ENCODE measurements around the gene MEIOB.
"Not testable (repeated sequence)": the region's sequence is repeated elsewhere in the genome, so short reads cannot be mapped to it uniquely, and the experiment has no call there.

Gene MEIOB

GRCh38 chr16:1809281-1809801, 62.6 kb downstream of the MEIOB start:
- no peak for DNase-seq

- no peak for DNase-seq
Observed at GRCh38 chr16:1808691-1809090, 63.3 kb downstream of the MEIOB start.

- DNase-seq: no peak
Observed at GRCh38 chr16:1807626-1808025, 64.3 kb downstream of the MEIOB start.

DNA sequence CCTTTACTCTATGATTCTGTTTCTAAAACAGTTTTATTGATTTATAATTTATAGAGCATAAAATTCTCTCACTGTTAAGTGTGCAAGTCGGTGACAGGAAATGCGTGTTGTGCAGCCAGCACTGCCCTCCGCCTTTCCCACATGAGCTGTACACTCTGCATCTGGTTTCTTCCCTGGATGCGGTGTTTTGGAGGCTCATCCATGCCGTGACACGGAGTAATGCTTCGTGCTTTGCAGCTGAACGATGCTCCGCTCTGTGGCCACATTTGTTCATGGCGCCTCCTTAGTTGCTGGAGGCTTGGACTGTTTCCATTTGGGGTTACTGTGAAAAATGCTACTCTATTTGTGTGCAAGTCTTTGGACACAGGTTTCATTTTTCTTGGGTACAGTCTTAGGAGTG, 71.3 kb downstream of the MEIOB start:
- no peak for DNase-seq

DNA sequence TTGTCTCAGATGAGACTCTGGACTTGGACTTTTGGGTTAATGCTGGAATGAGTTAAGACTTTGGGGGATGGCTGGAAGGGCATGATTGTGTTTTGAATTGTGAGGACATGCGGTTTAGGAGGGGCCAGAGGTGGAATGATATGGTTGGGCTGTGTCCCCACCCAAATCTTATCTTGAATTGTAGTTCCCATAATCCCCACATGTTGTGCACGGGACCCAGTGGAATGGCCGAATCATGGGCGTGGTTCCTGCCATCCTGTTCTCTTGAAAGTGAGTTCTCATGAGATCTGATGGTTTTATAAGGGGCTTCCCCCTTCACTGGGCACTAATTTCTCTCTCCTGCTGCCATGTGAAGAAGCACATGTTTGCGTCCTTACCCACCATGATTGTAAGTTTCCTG, 72.7 kb downstream of the MEIOB start:
- DNase-seq: not testable (repeated sequence)

DNA sequence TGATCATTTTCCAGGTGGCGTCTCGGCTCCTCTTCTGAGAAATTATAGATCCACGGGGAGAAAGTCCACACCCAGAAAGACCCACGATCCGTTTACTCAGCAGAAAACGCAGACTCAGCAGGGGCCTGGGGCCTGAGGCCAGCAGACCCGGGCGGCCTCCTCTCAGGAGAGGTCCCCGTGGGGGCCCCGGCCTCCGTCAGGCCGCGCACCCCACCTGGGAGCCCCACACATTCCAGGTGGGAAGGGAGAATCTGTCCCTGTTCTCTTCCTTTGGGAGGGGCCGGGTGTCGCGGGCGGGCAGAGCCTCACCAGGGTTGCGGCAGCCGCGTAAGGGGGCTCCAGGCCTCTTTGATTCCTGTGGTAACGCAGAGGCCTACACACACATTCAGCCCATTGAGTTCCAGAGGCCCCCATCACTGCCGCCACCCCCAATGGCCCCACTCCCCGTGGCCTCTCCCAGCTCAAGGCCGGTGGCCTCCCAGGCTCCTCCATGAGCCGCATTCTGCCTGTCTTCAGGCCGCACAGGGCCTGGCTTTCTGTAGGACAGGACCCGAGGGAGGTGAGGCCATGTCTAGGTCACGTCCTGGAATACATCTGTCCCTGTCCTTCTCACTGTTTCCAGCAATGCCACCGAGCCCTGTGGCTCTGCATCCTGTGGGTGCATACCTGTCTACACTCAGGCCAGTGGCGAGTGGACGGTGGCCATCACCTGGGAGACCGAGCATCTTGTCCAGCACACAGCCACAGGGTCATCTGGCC, 76.9 kb downstream of the MEIOB start:
- DNase-seq: no peak

DNA sequence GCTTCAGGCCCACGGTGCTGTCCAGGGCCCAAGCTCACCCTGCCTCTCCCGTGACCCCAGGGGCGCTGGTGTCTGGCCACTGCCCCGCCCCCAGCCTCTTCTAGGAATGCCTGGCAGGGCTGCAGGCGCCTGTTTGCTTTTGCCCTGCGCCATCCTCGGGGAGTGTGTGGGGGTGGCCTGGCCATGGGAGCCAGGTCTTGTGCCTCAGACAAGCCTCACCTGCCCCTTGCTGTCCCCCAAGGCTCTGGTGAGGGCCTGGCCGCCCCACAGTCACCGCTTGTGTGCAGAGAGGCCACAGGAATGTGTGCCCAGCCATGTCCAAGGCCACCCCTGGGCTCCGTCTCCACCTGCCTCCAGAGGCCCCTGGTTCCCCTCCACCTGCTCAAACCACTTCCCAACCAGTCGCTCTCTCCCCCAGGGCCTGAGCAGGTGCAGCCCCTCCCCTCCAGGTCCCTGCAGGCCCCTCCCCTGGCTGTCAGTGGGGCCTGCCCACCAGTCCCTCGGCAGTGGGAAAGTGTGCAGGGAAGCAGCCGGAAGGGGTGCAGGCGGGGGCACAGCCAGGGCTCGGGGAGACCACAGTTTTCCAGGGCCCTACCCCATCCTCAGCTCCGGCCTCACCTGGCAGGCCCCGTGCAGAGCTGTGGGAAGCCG, 77.6 kb downstream of the MEIOB start:
- DNase-seq: no peak

GRCh38 chr16:1793578-1794220, 78.3 kb downstream of the MEIOB start, which contains the start of gene IGFALS:
TSS of gene IGFALS (minus strand) at chr16:1793705. CDS start at chr16:1793652, 53 bp downstream.
- DNase-seq: no peak

DNA sequence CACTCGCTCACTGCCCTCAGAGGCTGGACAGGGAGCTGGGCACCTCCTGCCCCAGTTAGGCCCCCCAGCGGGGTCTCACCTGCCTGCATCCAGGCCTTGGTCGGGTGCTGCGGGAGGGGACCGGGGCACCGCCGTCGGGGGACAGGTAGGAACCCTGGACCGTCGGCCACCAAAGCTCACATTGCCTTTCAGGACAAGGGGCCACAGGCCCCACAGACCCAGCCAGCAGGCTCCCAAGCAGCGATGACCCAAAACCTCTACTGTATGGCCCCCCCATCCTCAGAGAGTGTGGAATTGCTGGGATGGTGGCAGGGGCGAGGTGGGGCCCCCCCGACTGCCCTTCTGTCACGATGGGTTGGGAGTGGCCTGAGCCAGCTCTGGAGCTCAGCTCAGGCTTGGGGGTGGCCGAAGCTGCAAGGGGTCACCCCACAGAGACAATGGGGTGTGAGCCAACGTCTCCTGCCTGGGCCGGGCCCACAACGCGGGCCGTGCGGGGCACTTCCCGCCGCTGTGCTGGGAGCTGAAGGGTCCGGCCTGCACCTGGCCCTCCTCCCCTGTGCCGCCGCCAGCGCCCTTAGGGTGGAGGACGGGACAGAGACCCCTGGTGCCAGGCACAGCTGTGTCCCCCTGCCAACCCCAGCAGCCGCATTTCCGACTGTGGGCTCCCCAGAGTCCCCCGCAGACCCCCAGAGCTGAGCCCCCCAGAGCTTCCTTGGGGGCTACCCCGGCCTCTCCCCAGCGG, 79.0 kb downstream of the MEIOB start:
- no peak for DNase-seq

DNA sequence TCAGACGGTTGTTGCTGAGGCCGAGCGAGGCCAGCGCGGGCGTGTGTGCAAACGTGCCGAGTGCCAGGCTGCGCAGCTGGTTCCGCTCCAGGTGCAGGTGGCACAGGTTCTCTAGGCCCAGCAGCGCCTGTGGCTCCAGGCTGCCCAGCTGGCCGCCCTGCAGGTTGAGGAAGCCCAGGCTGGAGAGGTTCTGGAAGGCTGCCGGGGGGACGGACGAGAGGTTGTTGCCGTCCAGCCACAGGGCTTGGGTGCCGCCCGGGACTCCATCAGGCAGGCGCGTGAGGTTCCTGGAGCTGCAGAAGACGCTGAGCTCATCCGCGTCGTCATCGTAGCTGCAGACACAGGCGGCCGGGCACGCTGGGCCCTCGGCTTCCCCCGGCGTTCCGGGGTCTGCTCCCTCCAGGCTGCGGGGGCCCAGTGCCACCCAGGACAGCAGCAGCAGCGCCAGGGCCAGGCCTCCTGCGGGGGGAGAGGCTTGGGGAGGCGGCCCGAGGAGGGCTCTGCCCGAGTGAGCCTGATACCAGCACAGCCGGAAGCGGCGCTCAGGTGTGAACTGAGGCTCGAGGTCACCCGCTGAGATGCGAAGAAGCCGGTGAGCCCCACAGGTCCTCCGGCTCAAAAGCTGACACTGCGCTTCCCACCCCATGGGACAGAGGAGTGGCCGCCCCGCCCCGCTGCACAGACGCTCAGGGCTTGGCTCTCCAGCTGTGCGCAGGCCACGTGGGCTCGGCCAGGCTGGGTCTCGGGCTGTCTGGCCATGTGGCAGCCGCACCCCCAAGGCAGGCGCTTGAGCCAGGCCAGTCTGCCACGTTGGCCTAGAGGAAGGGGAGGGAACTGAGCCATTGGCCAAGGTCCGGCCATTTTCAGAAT, 79.8 kb downstream of the MEIOB start:
- no peak for DNase-seq

DNA sequence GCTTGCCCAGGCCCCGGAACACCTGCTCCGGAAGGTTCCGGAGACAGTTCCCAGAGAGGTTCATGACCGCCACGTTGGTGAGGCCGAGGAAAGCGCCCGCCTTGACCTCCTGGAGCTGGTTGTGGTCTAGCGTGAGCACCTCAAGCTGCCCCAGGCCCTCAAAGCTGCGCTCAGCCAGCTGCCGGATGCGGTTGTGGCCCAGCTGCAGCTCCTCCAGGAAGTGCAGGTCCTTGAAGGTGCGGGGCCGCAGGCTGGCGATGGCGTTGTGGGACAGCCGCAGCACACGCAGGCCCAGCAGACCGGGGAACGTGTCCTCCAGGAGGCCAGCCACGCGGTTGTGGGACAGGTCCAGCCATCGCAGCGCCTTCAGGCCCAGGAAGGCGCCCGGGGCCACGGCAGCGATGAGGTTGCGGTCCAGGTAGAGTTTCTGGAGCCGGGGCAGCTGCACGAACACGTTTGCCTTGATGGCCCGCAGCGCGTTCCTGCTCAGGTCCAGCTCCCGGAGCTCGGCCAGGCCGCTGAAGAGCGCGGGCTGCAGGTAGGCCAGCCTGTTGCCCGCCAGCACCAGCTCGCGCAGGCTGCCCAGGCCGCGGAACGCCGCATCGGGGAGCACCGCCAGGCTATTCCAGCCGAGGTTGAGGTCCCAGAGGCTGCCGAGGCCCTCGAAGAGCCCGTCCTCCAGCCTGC, 80.6 kb downstream of the MEIOB start:
- no peak for DNase-seq

DNA sequence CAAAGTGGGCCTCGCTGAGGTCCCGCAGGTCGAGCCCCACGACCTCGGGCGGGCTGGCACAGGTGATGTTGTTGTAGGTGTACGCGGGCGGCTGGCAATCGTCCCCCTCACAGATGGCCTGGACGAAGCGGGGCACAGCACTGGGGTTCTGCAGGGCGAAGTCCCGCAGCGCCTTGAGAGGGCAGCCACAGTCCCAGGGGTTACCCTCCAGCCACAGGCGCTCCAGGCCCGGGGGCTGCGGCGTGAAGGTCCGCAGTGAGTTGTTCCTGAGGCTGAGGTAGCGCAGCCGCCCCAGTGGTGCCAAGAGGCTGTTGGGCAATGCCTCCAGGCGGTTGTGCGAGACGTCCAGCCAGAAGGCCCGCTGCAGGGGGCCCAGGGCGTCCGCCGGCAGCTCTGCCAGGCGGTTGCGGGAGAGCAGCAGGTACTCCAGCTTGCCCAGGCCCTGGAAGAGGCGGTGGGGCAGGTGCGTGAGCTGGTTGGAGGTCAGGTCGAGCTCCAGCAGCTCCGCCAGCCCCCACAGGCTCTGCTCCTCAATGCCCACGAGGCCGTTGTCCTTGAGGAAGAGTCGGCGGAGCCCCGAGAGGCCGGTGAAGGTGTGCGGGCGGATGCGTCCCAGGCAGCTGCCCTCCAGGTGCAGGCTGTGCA, 81.2 kb downstream of the MEIOB start:
- no peak for DNase-seq

DNA sequence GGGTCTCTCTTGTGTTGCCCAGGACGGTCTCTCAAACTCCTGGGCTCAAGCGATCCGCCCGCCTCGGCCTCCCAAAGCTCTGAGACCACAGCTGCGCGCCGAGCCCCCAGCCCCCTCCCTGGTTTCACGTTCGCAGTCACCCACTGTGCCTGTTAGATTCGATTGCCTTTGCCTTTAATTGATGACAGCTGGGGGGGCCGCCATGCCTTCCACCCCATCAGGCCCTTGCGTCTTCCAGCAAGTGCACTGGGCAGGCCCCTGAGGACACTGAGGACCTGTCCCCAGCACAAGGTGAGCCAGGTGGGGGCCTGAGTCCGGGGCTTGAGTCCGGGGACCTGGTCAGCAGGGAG, 81.7 kb downstream of the MEIOB start:
- no peak for DNase-seq

GRCh38 chr16:1789643-1790045, 82.3 kb downstream of the MEIOB start:
- no peak for DNase-seq

DNA sequence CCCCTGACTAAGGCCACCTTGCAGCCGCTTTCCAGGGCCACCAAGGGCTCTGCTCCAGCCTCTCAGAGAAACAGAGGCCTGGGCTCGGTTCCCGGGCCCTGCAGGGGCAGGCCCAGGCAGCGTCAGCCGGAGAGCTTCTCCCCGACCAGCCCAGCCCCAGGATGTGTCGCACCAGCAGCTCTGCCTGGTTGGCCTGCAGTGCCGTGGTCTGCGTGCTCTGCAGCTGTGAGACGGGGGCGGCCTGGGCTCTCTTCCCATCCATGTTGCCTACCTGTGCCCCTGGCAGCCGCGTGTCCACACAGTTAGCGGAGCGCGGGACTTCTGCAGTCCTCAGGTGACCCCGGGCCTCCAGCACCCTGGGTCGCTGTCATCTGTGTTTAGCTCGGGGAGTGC, 83.3 kb downstream of the MEIOB start:
- DNase-seq: no peak

GRCh38 chr16:1788095-1788707, 83.8 kb downstream of the MEIOB start:
- no peak for DNase-seq

DNA sequence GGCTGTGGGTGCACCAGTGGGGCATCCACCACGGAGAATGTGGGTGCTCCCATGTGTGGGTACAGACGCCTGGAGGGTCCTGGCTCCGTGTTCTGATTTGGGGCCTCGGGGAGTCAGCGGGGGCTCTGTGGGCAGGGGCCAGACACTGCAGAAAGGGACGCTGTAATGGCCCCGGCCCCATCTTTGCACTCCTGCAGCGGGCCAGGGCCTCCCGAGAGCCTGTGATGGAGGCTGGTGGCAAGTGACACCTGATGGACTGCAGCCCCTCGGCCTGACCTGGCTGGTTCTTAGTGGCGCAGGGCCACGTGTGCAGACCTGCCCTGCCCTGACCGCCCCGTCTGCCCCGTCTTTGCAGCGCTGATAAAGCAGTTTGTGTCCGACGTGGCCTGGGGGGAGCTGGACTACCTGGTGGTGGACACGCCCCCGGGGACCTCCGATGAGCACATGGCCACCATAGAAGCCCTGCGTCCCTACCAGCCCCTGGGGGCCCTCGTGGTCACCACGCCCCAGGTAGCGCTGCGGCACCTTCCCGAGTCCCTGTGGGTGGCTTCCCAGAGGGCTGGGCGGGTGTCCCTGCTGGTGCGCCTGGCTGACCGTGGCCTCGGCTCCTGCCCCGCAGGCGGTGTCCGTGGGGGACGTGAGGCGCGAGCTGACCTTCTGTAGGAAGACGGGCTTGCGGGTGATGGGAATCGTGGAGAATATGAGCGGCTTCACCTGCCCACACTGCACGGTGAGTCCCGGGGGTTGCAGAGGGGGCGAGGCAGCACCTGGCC, 84.5 kb downstream of the MEIOB start:
- DNase-seq: no peak

DNA sequence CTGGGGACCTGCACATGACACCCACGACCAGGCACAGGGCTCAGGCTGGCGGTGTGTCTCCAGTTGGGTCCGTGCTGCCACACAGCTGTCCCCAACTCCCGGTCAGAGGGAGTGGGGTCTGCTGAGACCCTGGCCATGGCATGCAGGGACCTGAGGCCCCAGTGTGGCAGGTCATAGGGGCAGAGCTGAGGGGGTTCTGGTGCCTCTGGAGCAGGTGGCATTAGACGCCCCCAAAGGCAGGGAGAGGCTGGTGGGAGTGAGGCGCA, 85.0 kb downstream of the MEIOB start:
- DNase-seq: no peak

- DNase-seq: no peak
Observed at GRCh38 chr16:1786242-1787055, 85.5 kb downstream of the MEIOB start.
